ENCODE results near the gene SMIM11.
"Not testable (repeated sequence)": the region's sequence is repeated elsewhere in the genome, so short reads cannot be mapped to it uniquely, and the experiment has no call there.

The SMIM11 gene

DNA sequence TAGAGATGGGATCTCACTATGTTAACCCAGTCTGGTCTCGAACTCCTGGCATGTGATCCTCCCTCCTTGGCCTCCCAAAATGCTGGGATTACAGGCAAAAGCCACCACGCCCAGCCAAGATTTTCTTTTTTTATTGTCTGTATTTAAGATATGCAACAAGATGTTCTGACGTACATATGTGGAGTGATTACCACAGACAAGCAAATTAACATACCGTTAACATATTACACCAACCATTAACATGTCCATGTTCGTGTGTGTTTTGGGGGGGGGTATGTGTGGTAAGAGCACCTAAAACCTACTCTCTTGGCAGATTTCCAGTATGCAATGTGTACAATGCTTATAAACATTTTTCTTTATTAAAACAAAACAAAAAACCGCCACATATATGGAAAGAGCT lies 22.1 kb upstream of the SMIM11 start:
- no peak for DNase-seq

DNA sequence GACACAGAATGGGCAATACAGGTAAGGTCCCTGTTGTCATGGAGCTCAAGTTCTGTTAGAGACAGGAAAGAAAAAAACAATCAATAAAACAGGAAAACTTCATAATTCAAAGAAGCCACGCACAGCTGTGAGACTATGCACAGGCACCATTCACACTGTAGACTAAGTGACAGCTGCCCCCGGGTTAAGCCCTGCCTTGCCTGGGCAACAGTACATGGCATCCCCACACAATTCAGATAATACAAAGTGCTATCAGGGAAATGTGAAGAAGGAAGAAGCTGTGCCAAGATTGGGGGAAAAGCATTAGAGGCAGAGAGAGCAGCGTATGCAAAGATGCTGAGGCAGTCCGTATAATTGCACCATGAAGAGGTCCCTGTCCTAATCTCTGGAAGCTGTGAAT lies 20.5 kb upstream of the SMIM11 start:
- DNase-seq = no peak

DNA sequence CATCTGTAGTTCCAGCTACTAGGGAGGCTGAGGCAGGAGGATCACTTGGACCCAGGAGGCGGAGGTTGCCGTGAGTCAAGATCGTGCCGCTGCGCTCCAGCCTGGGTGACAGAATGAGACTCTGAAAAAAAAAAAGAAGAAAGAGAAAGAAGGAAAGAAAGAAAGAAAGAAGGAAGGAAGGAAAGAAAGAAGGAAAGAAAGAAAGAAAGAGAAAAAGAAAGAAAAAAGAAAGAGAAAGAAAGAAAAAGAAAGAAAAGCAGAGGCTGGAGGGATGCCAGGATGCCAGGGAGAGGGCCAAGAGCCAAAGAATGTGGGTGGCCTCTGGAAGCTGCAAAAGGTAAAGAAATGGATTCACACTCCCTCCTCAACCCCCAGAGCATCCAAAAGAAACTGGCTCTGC lies 19.7 kb upstream of the SMIM11 start:
- DNase-seq = no peak

DNA sequence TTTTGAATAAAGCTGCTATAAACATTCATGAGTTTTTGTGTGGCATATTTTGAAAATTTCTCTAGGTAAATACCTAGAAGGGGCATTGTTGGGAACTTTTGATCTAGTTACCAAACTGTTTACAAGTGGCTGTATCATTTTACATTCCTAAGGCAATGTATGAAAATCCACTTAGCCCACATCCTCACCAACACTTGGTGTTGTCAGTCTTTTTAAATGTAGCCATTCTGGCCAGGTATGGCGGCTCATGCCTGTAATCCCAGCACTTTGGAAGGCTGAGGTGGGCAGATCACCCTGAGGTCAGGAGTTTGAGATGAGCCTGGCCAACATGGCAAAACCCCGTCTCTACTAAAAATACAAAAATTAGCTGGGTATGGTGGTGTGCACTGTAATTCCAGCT lies 17.4 kb upstream of the SMIM11 start:
- DNase-seq = no peak

DNA sequence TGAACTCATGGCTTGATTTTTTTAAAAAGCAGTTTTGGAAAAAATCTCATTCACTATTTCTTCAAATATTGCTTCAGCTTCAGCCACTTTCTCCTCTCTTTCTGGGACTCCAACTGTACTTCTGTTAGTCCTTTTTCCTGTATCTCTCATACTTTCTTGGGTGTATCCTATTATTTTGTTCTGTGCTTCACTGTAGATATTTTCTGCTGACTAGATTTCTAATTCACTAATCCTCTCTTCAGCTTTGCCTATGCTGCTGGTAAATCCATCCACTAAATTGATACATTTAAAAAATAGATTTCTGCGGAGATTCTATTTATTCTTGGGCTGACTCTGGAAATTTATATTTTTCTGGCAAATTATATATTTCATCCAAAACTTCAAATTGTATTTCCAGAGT lies 16.4 kb upstream of the SMIM11 start:
- no peak for DNase-seq

DNA sequence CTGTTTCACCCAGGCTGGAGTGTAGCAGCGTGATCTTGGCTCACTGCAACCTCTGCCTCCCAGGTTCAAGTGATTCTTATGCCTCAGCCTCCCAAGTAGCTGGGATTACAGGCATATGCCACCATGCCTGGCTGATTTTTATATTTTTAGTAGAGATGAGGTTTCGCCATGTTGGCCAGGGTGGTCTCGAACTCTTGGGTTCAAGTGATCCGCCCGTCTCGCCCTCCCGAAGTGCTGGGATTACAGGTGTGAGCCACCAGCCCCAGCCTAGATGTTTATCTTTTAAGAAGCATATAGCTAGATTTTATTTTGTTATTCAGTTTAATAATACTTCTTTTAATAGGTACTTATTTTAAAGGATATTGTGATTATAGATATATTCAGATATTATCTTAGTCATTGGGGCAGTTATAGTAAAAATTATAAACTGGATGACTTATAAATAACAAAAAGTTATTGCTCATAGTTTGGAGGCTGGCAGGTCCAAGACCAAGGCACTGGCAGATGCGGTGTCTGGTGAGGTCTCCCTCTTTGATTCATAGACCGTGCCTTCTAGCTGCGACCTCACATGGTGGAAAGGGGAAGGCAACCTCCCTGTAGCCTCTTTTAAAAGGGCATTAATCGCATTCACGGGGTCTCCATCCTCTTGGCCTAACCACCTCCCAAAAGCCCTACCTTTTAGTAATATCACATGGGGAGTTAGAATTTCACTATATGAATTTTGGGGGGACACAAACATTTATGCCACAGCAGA lies 14.6 kb upstream of the SMIM11 start:
- DNase-seq = no peak

DNA sequence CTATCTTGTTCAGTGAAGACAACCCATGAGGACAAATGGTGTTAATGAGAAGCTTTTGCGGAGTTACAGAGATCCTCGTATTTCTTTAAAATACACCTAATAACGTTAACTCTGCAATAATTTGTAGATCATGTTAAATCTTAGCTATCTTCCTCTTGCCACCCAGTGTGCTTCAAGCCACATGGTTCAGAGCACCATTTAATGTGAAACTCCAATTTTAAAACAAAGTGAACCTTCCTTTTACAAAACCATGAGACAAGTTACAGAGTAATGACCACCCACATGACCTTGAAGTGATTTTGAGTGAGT lies 13.2 kb upstream of the SMIM11 start:
- DNase-seq = no peak

DNA sequence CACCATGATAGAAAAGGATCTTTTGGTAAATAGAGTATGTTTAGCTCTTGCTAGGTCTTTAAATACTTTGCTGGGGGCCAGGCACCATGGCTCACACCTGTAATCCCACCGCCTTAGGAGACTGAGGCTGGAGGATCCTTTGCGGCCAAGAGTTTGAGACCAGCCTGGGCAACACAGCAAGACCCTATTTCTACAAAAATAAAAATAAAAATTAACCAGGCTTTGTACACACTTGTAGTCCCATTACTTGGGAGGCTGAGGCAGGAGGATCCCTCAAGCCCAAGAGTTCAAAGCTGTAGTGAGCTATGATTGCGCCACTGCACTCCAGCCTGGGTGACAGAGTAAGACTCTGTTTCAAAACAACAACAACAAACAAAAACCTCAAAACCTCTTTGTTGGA lies 12.6 kb upstream of the SMIM11 start:
- no peak for DNase-seq

DNA sequence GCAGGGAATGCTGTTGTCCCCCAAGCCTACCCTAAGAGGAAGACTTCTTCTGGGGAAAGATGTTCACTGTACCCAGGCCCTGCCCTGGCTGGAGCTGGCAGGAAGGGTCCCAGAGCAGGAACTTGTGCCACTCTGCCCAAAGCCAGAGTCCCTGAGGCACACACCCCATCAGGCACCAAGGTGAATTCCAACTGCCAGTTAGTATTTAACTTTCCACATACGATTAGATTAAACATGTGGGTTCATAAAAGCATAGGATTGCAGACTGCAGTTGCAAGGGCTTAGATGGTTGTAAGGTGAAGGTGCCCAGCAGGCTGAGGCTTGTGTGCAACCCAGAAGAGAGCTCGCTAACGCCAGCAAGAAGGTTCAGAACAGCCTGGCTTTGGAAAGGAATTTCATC lies 11.6 kb upstream of the SMIM11 start, which contains the start of gene KCNE2:
KCNE2 (plus strand) TSS at position 274 of the 400 bp plus-strand sequence. CDS start 6,473 bp downstream, outside the sequence.
- no peak for DNase-seq

DNA sequence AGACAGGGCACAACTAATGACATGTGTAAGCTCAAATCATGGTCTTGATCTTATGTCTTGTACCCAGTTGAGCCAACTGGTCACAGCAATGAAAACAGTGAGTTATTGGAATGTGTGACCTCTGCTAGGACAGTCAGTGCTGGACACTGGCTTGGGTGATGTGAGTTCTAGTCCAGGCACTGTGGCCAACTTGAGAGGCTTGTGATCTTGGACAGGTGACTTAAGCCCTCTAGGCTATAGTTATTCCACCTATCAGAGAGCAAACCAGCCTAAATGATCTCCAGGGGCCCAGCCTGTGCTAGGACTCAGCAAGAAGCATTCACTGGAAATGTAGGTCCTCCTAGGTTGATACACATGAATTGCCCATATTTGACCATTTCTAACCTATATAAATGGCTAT lies 10.4 kb upstream of the SMIM11 start:
- no peak for DNase-seq

DNA sequence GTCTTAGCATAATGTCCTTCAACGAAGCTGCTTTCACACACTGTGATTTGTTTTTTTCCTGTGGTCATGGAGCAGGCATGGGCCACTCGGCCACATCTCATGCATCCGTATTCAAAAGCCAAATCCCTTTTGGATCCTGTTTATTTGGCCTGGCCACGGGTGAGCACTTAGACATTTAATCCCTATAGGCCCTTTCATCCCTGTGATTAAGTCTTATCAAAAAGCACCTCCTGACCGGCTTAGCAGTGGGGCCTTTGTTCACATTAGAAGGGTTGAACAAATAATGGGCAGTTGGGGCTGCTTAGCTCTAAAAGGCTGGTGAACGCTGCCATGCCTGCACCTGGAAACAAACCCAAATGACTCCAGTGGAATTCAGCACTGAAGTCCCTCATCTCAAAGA lies 9.5 kb upstream of the SMIM11 start:
- DNase-seq = no peak

DNA sequence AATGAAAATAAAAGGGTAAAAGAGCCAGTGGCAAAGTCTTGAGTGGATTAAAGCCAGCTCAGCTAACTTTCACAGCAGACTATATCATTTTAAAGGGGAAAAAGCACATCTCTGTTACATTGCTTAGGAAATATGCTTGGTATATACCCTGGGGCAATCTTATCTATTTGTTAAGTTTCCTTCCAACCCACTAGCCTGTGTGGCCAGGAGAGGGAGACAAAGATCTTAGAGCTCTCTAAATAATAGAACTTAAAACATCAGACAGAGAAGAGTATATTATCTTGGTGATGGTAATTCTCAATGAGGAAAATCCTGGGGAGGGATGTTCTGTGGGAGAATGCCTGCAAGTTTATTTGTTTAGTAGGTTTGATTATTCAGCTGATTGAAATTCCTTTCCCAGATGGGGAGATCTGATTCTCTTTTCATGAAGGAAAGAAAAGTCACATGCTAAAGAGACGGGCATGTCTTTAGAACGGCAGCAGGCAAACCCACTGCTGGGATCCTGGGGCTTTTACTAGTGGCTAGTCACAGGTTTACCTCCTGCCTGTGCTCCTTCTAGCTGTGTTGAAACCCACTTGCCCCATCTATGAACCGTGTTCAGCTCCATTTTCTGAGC lies 7.9 kb upstream of the SMIM11 start:
- no peak for DNase-seq

DNA sequence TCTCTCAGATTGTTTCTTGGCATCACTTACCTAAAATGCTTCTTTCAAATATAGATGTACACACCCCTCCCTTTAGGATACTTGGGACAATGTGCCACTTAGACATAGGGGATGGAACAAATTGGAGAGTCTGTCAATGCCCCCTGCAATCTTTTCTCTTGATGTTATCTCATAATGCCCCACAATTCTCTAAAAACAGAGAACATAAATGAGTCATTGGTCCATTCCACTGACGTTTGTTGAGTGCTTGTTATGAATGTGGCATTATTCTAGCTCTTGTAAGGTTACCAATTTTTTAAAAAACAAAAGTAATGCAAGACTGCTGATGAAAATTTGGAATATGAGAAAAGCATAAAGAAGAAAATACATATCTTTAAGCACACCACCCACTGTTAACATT lies 5.6 kb upstream of the SMIM11 start:
- DNase-seq = no peak

DNA sequence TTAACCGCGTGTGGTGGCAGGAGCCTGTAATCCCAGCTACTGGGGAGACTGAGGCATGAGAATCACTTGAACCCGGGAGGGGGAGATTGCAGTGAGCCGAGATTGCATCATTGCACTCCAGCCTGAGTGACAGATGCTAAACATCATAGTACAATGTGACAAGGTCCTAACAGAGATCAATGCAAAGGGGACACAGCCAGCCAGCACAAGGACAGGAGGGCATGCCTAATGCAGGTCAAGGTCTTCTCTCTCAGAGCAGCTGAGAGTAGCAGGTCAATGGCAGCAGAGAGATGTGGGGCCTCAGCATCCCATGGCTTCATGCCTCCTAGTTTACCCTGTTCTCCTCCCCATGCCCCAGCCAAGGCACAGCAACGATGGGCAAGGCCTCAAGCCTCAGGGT lies 3.0 kb upstream of the SMIM11 start:
- no peak for DNase-seq

DNA sequence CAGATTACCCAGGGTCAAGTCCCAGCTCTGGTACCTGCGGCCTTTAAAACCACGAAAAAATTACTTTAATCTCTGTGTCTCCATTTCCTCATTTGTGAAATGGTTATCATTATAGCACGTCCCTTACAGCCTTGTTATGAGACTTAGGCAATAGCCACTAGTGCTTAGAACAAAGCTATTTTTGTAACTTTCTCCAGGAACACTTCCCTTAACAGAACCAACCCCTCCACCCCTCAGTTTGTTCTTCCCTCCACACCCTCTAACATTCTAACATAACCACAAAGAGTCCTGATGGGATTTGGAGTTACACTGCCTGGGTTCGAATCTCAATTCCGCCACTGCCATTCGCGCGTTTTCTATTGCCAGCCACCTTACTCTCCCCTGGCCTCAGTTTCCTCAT lies 845 bp upstream of the SMIM11 start:
- DNase-seq = not testable (repeated sequence)

DNA sequence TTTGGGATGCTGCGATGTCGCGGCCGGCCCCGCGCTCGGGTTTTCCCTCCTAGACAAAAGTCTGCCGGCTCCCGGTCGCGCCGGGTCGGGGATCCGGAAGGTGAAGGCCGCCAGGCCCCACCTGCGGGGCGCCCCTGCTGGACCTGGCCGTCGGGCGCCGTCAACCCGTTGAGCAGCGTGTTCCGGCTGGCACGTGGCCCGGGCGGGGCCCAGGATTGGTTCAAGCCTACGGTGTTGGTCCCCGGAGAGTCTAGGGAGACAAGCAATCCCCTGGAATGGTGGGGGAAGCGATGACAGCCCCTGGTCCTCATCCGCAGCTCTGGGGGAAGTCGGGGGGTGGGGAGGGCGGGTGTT lies 289 bp downstream of the SMIM11 start:
- DNase-seq = not testable (repeated sequence)

DNA sequence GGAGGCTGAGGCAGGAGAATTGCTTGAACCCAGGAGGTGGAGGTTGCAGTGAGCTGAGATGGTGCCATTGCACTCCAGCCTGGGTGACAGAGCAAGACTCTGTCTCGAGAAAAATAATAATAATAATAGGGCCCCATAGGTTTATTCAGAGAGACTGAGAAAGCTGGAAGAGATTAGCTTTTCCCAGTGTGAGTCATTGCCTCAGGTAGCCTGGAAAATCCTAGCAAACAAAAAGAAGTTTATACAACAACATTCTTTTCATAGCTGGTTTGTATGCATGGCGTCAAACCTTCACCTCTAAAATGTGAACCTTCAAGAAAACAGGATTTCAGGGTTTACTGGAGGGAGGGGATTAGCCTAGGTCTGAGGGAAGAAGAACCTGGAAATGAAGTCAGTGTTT lies 7.8 kb downstream of the SMIM11 start:
- DNase-seq = not testable (repeated sequence)

DNA sequence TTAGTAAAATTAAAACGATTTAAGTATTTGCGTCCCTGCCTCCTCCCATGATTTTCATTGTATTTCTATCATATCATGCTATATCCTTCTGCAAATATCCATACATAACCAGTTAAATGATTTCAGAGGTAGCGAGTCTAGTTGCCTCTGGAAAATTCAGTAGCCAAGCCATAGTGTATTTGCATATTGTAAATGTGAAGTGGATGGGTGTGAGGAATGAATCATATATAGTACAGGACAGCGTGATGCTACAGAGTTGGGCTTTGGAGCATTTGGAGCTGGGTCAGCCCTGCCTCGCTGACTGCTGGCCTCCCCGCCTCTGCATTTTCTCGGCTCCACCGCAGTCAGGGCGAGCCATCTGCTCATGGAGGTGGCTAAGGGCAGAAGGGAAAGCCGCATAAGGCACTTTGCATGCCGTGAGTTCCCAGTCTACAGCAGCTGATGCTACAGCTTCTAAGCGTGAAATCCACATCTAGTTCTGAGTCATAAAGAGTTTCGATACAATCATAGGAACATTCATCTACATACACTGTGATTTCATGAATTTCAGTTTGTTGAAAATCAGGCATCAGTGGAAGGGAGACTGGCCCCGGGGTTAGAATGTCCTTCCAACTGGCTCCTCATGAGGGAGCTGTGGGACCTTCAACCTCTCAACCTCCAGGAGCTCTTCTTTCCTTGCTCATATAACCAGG lies 8.6 kb downstream of the SMIM11 start:
- not testable (repeated sequence) for DNase-seq

DNA sequence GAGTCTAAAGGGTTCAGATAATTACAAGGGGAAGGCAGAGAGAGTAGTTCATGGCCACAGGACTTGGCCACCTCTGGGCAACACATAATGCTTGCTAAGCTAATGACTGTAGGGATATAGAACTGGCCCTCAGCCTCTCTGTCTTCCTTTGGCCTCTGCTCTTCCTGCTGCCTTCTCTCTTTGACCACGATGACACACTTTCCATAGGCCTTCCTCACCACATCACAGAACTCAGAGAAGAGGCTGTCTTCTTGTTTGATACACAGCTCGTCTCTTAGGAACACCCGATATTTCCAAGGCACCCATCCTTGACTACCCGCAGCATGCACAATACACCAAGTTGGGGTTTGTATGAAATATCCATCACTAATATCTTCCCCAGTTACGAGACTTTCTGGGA lies 25.2 kb downstream of the SMIM11 start:
- DNase-seq = not testable (repeated sequence)

DNA sequence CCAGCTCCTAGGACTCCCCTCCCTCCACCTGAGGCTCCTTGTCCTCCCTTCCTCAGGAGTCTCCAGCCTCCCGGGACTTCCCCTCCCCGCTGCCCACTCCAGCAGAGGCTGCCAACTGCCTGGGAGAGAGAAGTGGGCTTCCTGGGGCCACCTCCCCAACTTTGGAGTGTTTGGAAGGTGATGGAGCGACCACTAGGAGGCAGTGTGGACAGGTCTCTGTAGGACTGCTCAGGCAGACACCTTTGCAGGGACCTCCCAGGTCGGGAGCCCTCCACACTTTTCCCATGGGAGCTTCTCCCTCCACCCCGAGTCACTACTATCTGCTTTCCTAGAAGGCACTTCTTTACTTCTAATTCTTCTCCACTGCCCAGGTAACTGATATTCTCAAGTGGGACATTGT lies 29.4 kb downstream of the SMIM11 start:
- not testable (repeated sequence) for DNase-seq

DNA sequence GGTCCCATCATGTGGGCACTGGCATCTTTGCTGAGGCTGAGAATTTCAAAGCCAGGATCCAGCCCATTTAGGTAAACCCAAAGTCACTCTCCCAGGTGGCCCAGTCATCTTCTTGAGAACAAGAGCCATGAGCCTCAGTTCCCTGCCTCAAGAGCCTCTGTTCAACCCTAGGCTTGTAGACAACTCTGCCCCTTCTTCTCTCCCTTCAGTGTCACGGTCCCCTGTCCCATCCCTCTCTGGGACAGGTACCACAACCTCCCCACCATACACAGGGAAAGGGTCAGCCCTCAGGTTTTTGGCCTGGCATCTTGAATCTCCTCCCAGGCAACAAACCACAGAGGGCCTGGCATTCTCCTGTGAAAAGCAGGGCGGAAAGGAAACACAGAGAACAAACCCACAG lies 30.4 kb downstream of the SMIM11 start:
- DNase-seq = not testable (repeated sequence)

DNA sequence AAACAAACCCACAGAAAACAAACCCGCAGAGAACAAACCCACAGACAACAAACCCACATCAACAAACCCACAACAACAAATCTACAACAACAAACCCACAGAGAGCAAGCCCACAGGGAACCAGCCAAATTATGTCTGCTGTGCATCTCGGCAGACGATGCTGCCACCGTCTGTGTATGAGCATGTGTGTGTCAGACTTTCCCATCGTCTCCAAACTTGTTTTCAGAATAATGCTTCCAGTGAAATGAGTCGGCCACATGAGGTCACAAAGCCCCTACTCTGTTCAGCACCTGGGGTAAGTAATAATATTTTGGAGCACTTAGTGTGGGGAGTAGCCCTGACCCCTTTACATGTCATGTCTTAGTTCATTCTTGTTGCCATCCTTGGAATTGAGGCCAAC lies 30.8 kb downstream of the SMIM11 start:
- DNase-seq = not testable (repeated sequence)

DNA sequence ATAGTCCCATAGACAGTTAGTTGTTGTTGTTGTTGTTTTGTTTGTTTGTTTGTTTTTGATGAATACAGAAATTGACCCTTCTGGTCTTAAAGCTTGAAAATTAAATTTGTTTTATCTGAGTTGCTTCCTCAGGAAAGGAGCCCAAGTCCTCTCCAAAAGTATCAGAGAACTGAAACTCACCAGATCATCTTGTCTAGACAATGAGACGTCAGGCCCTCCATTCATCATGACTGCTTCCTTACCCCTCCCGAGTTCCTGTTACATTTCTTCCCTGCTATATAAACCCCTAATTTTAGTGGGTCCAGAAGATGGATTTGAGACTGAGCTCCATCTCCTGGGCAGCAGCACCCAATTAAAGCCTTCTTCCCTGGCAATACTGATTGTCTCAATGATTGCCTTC lies 31.4 kb downstream of the SMIM11 start:
- not testable (repeated sequence) for DNase-seq

DNA sequence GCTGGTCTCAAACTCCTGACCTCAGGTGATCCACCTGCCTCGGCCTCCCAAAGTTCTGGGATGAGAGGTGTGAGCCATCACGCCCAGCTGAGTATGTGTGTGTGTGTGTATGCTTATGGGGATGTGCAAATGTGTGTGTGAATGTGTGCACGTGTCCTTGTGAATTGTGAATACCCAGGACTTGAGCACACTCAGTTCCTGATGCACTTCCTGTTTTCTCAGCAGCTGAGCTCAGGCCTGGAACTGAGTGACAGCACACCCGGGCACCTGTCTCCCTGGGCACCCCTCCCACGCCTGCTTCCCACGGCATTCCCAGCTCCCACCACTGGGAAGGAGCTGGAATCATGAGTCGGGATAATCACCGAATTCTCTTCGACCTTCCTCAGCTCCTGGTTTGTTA lies 32.0 kb downstream of the SMIM11 start:
- not testable (repeated sequence) for DNase-seq

All from right kidney (tissue), 1 donor.